HG03066 (cell line): ENCODE measurements around the gene GINM1.

Source experiments
- ATAC-seq: cut with Tn5 transposase; IDR thresholded peaks from one replicate; pipeline ENCODE4 v1.9.1; 2021; ENCODE audit warnings: low read depth; ENCODE audit not compliant: unreplicated experiment

The GINM1 gene, protein sequence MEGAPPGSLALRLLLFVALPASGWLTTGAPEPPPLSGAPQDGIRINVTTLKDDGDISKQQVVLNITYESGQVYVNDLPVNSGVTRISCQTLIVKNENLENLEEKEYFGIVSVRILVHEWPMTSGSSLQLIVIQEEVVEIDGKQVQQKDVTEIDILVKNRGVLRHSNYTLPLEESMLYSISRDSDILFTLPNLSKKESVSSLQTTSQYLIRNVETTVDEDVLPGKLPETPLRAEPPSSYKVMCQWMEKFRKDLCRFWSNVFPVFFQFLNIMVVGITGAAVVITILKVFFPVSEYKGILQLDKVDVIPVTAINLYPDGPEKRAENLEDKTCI

DNA sequence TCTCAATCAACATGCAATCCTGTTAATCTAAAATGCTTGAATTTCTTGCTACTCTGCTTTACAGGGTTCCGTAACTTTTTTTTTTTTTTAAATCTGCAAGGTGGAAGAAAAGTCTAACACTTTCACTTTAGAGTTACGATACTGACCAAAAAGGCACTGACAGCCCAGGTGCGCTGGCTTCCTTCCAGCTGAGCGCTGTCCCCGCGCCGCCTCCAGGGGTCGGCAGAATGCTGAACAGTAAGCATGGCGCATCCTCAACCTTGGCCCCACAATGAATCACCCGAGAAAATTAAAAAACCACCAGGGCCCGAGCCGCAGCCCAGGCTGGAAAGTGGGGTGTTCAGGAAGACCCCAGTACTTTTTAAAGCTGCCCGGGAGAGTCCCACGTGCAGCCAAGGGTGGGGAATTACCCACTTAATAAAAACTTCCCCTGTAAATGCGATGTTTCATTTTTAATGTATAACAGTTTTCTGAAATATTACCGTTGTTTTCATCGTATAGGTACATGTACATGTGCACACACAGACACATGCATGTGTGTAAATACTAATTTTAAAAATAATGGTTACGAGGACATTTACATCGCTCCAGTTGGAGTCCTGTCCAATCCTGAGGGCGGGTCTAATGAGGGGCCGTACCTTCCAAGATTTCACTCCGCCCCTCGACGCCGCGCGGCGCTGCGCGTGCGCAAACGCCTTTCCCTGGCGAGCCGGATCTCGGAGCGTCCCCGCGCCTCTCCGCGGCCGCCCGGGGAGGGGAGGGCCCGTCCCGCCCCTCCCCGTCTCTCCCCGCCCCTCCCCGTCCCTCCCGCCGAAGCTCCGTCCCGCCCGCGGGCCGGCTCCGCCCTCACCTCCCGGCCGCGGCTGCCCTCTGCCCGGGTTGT is at the start of gene GINM1:
GINM1 (plus strand) TSS at position 849 of the 883 bp plus-strand sequence. CDS start 40 bp downstream, outside the sequence.
- peak; percentile 75 for ATAC-seq

DNA sequence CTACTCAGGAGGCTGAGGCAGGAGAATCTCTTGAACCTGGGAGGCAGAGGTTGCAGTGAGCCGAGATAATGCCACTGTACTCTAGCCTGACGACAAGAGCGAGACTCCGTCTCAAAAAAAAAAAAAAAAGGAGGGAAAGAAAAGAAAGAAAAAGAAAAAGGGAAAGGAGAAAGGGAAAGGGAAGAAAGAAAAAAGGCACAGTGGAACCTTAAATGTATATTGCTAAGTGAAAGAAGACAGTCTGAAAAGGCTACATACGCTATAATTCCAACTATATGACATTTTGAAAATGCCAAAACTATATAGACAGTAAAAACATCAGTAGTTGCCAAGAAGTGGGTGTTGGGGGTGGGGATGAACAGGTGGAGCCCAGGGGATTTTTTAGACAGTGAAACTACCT is 36.5 kb upstream of the GINM1 start:
- no peak for ATAC-seq

DNA sequence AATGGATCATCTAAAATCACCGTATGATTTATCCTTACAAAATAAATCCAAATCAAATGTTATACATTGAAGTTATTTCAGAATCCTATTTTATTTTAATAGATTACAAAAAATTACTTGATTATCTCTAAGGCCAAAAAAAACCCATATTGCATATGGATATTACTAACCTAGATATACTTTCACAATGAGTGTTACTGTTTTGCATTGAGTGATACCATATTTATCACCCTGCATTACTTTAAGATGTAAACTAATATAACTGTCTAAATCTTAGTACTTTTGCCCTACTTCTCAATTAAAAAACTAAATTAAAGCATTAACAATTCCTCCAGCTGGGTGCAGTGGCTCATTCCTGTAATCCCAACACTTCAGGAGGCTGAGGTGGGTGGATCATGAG is 31.4 kb upstream of the GINM1 start:
- ATAC-seq, result no peak

DNA sequence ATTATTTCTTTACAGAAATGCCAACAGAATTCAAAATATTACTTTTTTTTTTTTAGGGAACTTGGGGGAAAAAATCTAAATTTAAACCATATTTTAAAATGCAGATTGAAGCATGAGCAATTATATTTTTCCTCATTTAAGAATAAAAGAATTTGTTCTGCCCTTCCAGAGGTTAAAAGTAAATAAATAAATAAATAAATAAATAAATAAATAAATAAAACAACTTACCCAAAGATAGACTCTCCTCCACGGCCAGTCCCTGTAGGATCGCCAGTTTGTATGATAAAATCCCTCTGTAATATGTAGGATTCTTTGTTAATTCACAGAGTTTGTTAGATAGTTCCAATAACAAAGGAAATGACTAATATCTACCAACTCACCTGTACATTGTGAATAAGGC is 25.0 kb upstream of the GINM1 start:
- ATAC-seq, result no peak

DNA sequence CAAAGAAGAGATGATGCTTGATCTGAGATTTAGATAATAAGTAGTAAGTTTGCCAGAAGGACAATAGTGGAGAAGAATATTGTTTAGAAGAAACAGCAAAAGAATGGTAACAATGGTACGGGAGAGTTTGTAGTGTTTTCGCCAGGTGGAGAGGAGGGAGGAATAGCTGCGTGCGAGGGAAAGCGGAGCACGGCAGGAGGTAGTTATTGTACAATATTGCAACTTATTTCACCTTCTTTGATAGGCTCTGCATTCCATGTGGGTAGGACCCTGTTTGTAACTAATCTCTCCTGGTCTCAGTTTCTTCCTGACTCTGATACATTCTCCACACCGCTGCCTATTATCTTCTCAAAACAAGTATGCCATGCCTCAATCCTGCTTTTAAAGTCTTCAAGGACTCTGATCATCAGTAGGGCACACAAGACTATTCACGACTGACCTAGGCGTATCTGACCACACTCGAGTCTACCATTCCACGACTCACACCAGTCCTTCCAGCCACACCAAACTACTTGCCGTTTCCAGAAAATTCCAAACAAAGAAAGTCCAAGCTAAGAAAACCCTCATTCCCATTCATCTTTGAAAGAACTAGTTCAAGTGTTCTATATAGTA is 21.4 kb upstream of the GINM1 start:
- ATAC-seq, result no peak

DNA sequence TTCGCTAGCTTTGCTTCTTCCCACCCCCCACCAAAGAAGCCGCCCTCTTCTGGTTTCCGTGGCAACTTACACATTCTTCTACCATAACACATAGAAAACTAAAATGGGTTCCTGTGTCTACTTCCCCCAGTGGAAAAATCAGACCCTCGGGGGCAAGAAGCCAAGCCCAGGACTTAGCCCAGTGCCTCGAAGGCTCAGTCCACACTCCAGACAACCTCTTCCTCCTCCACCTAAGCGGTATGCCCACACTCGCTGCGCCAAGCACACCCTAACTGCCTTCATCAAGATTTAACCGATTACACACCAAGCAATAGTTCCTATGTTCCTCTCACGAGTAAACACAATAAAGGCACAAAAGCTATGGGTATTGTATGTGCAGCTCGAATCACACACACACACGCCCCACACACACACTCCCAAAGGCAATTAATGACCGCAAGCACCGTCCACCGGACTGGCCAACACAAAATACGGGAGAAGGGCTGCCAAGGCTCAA is 20.9 kb upstream of the GINM1 start:
- peak; percentile 18 for ATAC-seq

DNA sequence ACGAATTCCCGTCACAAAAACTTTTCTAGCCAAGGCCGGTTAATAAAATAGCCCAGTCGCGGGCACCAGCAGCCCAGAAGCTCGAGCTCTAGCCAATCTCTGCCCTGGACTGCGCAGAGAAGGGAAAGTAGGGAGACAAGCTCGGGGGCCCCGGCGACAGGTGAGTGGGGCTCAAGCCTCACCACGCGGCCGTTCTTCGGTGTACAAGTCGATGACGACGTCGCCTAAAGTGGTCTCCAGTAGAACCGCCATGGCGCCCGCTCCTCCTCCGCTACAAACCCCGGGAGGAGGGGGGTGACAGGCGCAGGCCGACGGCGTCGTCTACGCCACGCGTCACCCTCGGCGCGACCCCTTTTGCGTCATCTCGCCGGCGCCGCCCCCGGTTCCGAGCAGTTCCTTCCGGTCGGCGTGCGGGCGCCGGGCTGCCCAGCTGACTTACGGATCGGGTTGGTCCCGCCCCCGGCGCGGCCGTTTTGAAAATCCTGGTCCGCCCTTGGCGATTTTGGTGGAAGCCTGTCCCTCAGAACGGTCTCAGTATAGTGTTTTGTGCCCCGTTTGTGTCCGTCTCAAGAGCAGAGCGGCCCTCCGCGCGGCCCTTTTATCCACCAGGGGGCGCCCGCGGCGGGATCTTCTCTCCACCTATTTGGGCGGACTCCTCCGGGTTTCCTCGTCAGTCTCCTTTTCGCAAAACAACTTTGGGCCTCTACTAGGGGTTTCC is 20.3 kb upstream of the GINM1 start, which contains the start of gene PPIL4:
PPIL4 (minus strand) TSS at position 290 of the 718 bp plus-strand sequence; CDS start at position 252, 38 bp downstream.
- peak; percentile 92 for ATAC-seq

DNA sequence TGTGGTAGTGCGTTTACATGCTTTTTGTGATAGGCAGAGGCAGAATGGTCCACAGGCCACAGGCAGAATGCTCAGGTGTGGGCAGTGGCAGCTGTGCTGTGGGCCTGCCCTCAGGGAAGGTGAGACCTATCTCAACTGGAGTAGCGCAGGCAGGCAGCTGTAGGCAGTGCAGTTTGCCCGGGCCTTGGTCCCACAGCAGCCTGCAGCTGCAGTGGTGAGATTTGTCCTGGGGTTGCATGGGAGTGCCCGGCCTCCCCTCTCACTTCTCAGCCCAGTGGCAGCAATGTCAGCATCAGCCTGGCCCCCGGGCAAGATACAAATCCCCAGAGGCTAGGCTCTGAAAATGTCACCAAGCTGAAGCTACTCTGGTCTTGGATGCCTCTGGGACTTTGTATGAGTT is 14.3 kb upstream of the GINM1 start:
- ATAC-seq, result no peak

DNA sequence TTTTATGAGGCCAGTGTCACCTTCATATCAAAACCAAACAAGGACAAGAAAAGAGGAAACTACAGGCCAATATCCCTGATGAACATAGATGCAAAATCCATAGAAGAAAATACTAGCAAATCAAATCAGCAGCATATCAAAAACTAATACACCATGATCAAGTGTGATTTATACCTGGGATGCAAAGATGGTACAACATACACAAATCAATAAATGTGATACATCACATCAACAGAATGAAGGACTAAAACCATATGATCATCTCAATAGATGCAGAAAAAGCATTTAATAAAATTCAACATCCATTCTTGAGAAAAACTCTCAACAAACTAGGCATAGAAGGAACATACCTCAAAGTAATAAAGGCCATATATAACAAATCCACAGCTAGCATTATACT is 8.1 kb upstream of the GINM1 start:
- no peak for ATAC-seq

DNA sequence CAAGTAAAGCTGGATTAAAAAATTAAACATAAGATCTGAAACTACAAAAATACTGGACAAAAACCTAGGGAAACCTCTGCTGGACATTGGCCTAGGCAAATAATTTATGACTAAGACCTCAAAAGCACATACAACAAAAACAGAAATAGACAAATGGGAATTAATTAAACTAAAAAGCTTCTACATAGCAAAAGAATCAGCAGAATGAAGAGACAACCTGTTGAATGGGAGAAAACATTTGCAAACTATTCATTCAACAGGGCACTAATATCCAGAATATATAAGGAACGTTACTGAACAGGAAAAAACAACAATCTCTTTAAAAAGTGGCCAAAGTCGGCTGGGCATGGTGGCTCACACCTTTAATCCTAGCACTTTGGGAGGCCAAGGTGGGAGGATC is 6.8 kb upstream of the GINM1 start:
- no peak for ATAC-seq

DNA sequence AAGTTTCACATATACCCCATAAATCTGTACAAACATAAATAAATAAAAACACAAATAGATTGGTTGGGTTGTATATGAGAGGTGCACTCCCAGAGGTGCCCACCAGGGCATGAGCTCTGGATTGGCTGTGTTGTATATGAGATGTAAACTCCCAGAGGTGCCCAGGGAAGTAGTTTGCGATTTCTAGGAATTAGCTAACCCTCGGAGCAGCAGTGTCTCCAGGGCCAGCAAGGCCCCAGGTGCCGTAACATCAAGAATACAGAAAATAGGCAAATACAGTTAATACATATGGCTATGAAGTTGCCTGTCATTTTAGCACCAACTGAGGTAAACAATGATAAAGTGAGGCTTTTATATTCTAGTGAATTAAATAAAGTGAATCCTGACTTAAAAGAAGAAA is 5.4 kb upstream of the GINM1 start:
- ATAC-seq, result no peak

DNA sequence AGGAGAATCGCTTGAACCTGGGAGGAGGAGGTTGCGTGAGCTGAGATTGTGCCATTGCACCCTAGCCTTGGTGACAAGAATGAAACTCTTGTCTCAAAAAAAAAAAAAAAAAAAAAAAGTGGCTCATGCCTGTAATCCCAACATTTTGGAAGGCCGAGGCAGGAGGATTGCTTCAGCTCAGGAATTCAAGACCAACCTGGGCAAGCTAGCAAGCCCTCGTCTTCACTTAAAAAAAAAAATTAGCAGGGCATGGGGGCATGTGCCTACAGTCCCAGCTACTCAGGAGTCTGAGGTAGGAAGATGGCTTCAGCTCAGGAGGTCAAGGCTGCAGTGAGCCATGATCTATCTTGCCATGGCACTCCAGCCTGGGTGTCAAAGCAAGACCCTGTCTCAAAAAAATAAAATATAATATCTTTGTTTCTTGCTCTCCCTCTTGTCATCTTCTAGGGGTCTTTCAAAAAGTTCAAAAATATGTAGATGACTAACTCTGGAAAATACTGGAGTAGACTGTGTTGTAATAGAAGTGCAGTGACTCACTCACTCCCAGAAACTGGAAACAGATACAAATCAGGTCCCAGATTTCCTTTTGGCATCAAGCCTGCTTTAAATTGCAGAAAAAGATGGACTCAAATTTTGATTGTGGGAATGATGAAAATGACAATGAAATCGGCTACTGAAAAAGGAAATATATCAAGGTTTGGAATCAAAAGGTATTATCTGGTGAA is 2.8 kb upstream of the GINM1 start:
- no peak for ATAC-seq

DNA sequence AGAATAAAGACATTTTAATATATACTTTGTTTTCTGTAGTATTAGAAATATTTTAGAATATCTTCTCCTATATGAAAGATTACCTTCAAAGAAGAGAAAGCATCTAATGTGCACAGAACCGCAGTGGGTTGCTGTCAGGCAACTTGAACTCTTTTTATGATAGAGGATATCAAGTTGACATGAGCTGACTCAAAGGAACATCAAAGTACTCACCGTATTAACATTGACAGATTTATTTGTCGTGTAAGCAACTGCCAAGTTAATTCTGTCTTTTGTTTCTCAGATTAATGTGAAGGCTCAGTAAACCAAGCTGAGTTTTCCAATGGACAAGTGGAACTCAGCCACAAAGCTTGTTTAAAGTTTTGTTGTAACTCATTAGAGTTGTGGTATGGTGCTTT is 2.2 kb upstream of the GINM1 start:
- no peak for ATAC-seq

DNA sequence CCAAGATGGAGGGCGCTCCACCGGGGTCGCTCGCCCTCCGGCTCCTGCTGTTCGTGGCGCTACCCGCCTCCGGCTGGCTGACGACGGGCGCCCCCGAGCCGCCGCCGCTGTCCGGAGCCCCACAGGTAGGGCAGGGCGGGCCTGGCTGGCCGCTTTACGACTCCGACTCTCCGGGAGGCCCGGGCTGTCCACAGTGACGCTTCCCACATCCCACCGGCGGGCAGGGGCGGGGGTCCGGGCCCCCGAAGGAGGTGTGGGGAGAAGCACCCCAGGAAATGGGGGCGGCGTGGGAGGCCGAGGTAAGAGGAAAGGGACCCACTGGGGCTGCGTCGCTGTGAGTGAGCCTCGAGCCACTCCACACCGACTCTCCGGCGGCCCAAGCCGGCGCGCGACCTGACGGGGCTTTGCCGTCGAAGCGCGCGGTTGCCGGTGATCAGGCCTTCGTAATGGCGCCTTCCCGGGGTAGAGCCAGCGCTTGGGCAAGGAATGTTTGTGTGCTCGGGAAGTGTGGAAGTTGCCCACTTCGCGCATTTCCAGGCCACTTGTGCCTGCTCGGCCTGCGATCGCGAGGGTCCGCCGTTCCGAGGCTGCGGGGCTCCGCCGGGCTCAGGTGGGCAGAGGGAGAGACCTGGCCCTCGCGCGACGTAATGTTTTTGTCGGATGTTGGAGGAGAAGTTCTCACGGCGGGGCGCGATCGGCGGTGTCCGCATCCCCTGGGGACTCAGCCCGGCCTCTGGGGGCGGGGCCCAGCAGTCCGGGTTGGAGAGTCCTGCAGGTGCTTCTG is 427 bp downstream of the GINM1 start:
- peak; percentile 17 for ATAC-seq

DNA sequence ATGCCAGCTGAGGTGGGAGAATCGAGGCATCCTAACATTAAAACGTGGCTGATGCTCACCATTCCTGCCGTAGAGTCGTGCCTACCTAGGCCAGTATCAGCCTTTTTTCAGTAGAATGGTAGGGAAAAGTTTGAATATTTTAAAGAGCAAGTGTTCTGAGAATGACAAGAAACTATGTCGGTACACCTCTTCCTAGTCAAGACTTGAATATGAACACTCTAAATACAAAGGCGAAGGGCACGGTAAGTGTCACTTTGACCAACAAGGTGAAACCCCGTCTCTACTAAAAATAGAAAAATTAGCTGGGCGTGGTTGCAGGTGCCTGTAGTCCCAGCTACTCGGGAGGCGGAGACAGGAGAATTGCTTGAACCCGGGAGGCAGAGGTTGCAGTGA is 1.0 kb downstream of the GINM1 start:
- no peak for ATAC-seq

DNA sequence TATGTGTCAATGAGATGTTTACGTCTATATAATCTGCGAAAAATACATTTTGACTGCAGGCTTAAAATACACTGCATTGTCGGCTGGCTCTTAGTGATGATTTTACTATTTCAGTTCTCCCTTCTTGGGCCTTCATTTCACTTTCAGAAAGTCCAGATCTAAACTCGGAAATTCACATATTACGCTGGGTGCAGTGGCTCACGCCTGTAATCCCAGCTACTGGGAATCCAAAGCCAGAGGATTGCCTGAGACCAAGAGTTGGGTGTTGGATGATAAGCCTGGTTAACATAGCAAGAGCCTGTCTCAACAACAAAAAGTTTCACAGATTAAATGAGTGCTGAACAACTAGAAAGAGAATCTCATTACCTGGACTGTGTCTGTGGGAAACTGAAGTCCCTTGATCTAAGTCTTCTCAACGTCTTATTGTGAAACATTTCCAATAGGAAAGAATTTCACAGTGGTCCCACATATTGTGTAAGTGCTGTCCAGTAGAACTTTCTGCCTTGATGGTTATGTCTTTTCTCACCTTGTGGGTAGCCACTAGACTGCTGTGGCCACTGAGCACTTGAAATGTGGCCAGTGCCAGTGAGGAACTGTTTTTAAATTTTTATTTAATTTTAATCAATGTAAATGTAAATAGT is 1.9 kb downstream of the GINM1 start:
- ATAC-seq, result no peak

DNA sequence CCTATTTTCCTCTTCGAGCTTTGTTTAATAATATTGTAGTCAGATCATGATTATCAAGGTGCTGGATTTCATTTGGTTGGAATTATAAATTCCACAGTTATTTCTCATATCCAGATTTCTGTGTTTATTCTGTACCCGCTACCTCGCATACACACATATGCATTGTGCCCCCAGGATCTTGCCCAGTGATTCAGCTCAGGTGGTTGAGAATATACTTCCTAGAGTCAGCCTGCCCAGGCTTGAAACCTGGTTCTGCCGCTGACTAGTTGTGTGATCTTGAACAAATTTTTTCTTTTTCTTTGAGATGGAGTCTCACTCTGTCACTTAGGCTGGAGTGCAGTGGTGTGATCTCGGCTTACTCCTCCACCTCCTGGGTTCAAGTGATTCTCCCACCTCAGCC is 14.7 kb downstream of the GINM1 start:
- ATAC-seq, result no peak

DNA sequence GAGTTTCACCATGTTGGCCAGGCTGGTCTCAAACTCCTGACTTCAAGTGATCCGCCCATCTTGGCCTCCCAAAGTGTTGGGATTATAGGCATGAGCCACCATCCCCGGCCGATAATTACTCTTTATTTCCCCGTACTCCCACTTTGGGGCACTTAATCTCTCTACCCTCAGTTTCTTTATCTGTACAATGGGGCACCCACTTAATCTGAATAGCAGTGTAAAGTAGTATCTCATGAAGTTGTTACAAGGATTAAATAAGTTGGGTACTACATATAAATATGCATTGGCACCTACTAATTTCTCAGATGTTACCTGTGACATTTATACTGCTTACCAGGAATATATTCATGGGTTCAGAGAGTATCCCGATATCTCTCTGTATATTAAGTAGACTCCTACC is 15.2 kb downstream of the GINM1 start:
- no peak for ATAC-seq

DNA sequence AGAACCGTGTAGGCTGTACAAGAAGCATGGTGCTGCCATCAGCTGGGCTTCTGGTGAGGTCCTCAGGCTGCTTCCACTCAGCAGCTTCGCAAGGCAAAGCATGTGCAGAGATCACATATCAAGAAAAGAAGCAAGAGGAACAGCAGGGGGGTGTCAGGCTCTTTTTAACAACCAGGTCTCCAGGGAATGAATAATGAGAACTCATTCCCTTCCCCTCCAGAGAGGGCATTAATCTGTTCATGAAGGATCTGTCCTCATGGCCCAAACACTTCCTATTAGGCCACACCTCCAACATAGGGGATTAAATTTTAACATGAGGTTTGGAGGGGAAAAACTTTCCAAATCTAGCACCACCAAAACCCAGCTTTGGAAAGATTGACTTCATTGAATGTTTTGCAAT is 20.0 kb downstream of the GINM1 start:
- no peak for ATAC-seq
